Astrocyte of the spinal cord (primary cell): ENCODE measurements around the gene CDK13.

Source experiments
- DNase-seq: peaks from one replicate; pipeline ENCODE4 v3.0.0; 2011; ENCODE audit warnings: low read depth, low spot score
- H3K4me3 ChIP-seq: 2 replicates; pipeline ENCODE4 v1.5.1; 2011; ENCODE audit warnings: low read depth, mild to moderate bottlenecking, low read length, moderate library complexity
- in situ Hi-C: cut with HindIII; loops from 2 replicates; pipeline ENCODE4 v1.10.0; 2017; ENCODE audit warnings: low sequenced_read_pairs
- TF ChIP-seq, protein P1 (sequence below): IDR thresholded peaks from 2 replicates; pipeline ENCODE4 v1.5.1; 2012; ENCODE audit warnings: low read depth, mild to moderate bottlenecking, low read length, inconsistent platforms

Gene CDK13

DNA sequence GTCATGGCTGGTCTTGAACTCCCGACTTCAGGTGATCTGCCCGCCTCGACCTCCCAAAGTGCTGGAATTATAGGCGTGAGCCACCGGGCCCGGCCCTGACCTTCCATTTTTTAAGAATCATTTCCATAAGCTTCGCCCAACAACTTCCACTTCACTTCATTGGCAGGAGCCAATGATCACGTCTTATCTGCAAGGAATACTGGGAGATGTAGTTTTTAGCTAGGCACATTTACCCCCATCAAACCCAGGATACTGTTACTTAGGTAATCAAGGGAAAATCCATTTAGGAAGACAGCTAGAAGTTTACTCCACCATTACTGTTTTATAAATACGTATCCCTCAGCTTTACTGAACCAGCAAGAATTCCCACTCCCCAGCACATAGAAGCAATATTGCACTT is 3.4 kb upstream of the CDK13 start:
- in situ Hi-C loops = no loop called here
- H3K4me3 ChIP-seq = no peak overlapping the region
- DNase-seq = no peak
- TF ChIP-seq, protein P1, sequence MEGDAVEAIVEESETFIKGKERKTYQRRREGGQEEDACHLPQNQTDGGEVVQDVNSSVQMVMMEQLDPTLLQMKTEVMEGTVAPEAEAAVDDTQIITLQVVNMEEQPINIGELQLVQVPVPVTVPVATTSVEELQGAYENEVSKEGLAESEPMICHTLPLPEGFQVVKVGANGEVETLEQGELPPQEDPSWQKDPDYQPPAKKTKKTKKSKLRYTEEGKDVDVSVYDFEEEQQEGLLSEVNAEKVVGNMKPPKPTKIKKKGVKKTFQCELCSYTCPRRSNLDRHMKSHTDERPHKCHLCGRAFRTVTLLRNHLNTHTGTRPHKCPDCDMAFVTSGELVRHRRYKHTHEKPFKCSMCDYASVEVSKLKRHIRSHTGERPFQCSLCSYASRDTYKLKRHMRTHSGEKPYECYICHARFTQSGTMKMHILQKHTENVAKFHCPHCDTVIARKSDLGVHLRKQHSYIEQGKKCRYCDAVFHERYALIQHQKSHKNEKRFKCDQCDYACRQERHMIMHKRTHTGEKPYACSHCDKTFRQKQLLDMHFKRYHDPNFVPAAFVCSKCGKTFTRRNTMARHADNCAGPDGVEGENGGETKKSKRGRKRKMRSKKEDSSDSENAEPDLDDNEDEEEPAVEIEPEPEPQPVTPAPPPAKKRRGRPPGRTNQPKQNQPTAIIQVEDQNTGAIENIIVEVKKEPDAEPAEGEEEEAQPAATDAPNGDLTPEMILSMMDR = no peak

- H3K4me3 ChIP-seq = peak overlapping the region; percentile 90
- TF ChIP-seq, protein P1 = no peak
- no peak for DNase-seq
- in situ Hi-C loops = no loop called here
Observed at GRCh38 chr7:39948375-39948955, 1.6 kb upstream of the CDK13 start.

DNA sequence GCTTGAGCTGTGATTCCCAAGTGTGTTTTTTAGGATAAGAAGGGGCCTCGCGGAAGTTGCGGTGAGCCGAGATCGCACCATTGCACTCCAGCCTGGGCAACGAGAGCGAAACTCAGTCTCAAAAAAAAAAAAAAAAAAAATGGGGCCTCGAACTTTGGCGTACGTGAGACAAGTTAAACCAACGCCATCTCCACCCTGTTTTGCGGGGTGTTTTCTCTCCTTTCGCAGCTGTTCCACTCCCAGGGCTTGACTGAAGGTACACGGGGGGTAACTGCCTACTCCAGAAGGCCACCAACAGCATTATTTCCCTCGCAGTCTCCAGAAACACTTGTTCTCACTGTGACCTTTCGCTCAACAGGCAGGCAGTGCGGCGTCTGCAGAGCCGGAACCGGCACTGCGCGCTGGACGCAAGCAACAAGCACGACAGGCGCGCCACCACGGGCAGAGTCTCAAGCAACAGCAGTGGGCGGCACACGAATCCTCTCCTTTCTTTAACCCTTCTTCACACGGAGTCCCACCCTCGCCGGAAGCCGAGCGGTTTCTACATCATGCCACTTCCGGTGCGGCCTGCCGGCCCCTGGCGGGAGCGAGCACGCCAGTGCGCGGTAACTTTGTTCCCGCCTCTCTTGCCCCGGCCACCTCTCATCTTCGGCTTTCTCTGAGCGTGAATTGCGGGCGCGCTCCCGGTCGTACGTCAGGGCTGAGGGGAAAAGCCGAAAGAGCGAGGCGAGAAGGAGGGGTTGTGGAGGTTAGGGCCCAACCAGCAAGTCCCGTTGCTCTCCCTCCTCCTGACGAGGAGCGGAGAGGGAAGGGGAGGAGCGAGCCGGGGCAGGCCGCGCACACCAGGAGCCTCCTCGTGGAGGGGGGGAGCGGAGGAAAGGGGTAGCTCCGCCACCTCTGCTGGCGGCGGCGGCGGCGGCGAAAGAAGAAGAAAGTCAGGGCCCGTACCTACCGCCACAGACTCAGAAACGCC is 814 bp upstream of the CDK13 start:
- in situ Hi-C loops = no loop called here
- DNase-seq = peak; percentile 100
- peak overlapping the region; percentile 90 for H3K4me3 ChIP-seq
- TF ChIP-seq, protein P1 = no peak

DNA sequence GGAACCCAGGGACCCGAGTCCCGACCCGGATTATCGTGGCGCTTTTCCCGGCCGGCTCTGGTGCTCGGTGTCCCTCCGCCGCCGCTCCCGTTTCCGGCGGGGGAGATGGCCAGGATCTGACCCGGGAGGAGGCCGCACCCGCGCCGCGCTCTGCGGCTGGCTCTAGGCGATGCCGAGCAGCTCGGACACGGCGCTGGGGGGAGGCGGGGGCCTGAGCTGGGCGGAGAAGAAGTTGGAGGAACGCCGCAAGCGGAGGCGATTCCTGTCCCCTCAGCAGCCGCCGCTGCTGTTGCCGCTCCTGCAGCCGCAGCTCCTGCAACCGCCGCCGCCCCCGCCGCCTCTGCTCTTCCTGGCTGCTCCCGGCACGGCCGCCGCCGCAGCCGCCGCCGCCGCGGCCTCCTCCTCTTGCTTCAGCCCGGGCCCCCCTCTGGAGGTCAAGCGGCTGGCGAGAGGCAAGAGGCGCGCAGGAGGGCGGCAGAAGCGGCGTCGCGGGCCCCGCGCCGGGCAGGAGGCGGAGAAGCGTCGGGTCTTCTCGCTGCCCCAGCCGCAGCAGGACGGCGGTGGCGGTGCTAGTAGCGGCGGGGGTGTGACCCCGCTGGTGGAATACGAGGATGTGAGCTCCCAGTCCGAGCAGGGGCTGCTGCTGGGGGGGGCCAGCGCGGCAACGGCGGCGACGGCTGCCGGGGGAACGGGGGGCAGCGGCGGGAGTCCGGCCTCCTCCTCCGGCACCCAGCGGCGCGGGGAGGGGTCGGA is 593 bp downstream of the CDK13 start:
- DNase-seq = peak; percentile 50
- in situ Hi-C loops = no loop called here
- TF ChIP-seq, protein P1 = no peak
- peak overlapping the region; percentile 90 for H3K4me3 ChIP-seq

GRCh38 chr7:39951226-39952194 is 1.5 kb downstream of the CDK13 start:
- peak; percentile 62 for DNase-seq
- TF ChIP-seq, protein P1 = peak; percentile 48
- H3K4me3 ChIP-seq = peak overlapping the region; percentile 90
- in situ Hi-C loops = no loop called here
